Measurements from ENCODE around the gene FAM72B. TPM values are rescaled to one million over a fixed set of nuclear protein-coding genes. Genes with fewer than 3 reads are reported as not detected.
"Not testable (repeated sequence)": the region's sequence is repeated elsewhere in the genome, so short reads cannot be mapped to it uniquely, and the experiment has no call there.

Gene FAM72B
- polyA plus RNA-seq, 4 donors = 3.8 to 5.2 (median 4.5) TPM

- not testable (repeated sequence) for DNase-seq (ENCODE audit: low read depth in 4 of 4, low spot score in 3 of 4)
These were observed 17.1 kb upstream of the FAM72B start for GRCh38 chr1:121200985-121201981.

- not testable (repeated sequence) for DNase-seq (ENCODE audit: low read depth in 4 of 4, low spot score in 3 of 4)
These were observed 16.1 kb upstream of the FAM72B start for GRCh38 chr1:121200232-121200631.

- not testable (repeated sequence) for DNase-seq (ENCODE audit: low read depth in 4 of 4, low spot score in 3 of 4)
These were observed 15.6 kb upstream of the FAM72B start for GRCh38 chr1:121199763-121200162.

- not testable (repeated sequence) for DNase-seq (ENCODE audit: low read depth in 4 of 4, low spot score in 3 of 4)
These were observed 13.1 kb upstream of the FAM72B start for GRCh38 chr1:121197095-121197882.

- not testable (repeated sequence) for DNase-seq (ENCODE audit: low read depth in 4 of 4, low spot score in 3 of 4)
These were observed 8.4 kb upstream of the FAM72B start for GRCh38 chr1:121192512-121192911.

GRCh38 chr1:121187914-121188313, 3.8 kb upstream of the FAM72B start:
- DNase-seq (ENCODE audit: low read depth in 4 of 4, low spot score in 3 of 4) = not testable (repeated sequence)

- not testable (repeated sequence) for DNase-seq (ENCODE audit: low read depth in 4 of 4, low spot score in 3 of 4)
These were observed 2.1 kb upstream of the FAM72B start for GRCh38 chr1:121186191-121186590.

- DNase-seq (ENCODE audit: low read depth in 4 of 4, low spot score in 3 of 4) = not testable (repeated sequence)
These were observed 1.1 kb upstream of the FAM72B start for GRCh38 chr1:121185140-121185708.

GRCh38 chr1:121183867-121184266, 273 bp downstream of the FAM72B start:
- not testable (repeated sequence) for DNase-seq (ENCODE audit: low read depth in 4 of 4, low spot score in 3 of 4)

GRCh38 chr1:121178197-121178596, 5.9 kb downstream of the FAM72B start:
- not testable (repeated sequence) for DNase-seq (ENCODE audit: low read depth in 4 of 4, low spot score in 3 of 4)

- DNase-seq (ENCODE audit: low read depth in 4 of 4, low spot score in 3 of 4) = not testable (repeated sequence)
These were observed 7.5 kb downstream of the FAM72B start for GRCh38 chr1:121176649-121177048.

GRCh38 chr1:121168152-121168668, 15.9 kb downstream of the FAM72B start:
- not testable (repeated sequence) for DNase-seq (ENCODE audit: low read depth in 4 of 4, low spot score in 3 of 4)

- not testable (repeated sequence) for DNase-seq (ENCODE audit: low read depth in 4 of 4, low spot score in 3 of 4)
These were observed 16.9 kb downstream of the FAM72B start for GRCh38 chr1:121167225-121167738.

- not testable (repeated sequence) for DNase-seq (ENCODE audit: low read depth in 4 of 4, low spot score in 3 of 4)
These were observed 18.8 kb downstream of the FAM72B start for GRCh38 chr1:121165296-121165695.

- DNase-seq (ENCODE audit: low read depth in 4 of 4, low spot score in 3 of 4) = not testable (repeated sequence)
These were observed 20.0 kb downstream of the FAM72B start for GRCh38 chr1:121163850-121164757.

GRCh38 chr1:121161199-121161901, 22.8 kb downstream of the FAM72B start:
- DNase-seq (ENCODE audit: low read depth in 4 of 4, low spot score in 3 of 4) = not testable (repeated sequence)

- DNase-seq (ENCODE audit: low read depth in 4 of 4, low spot score in 3 of 4) = not testable (repeated sequence)
These were observed 24.0 kb downstream of the FAM72B start for GRCh38 chr1:121160118-121160517.

GRCh38 chr1:121157609-121158008, 26.5 kb downstream of the FAM72B start:
- not testable (repeated sequence) for DNase-seq (ENCODE audit: low read depth in 4 of 4, low spot score in 3 of 4)

Data from right renal pelvis (tissue), 4 donors.